Measurements from ENCODE around the gene USP31.

GRCh38 chr16:23052908-23053580, 96.2 kb downstream of the USP31 start:
- TF ChIP-seq CTCF (IDR thresholded peaks at IDR 0.05): no peak
- TF ChIP-seq EZH2 (IDR thresholded peaks at IDR 0.05; ENCODE audit: borderline replicate concordance, insufficient read depth, low read depth, low read length, poor library complexity, severe bottlenecking): no peak

Data from B cell (primary cell).